ENCODE results near the gene PRSS21.

GRCh38 chr16:2821487-2822157 lies 4.6 kb downstream of the PRSS21 start:
- TF ChIP-seq CTCF (IDR thresholded peaks at IDR 0.05) (no peak), POLR2A (IDR thresholded peaks at IDR 0.05) (no peak), POLR2AphosphoS5 (IDR thresholded peaks at IDR 0.05) (no peak)
